HEK293T (cell line): ENCODE results near the gene CUBN.
A peak's percentile ranks its signal among the peaks of the same experiment; 100 is the strongest.

ENCODE experiments used
- CTCF ChIA-PET: fragments of 350-600 bp; formaldehyde crosslinking; extraction: SDS; loops from one replicate; lab custom pipeline; 2021; ENCODE audit warnings: antibody characterized with exemption, inconsistent platforms; lab: Yijun Ruan, JAX
- POLR2A ChIA-PET: fragments of 350-600 bp; formaldehyde crosslinking; extraction: SDS; loops from one replicate; lab custom pipeline; 2020; ENCODE audit warnings: antibody characterized with exemption, inconsistent platforms; lab: Yijun Ruan, JAX
- DNase-seq: peaks from one replicate; pipeline ENCODE4 v3.0.0; 2012; ENCODE audit warnings: mixed read lengths; ENCODE audit errors: extremely low spot score
- ARNT ChIP-seq: fragments of 450-650 bp; IDR thresholded peaks from 2 replicates; pipeline ENCODE4 v1.6.1; 2017; ENCODE audit warnings: mild to moderate bottlenecking
- BHLHE40 ChIP-seq: fragments of 450-650 bp; IDR thresholded peaks from 2 replicates; pipeline ENCODE4 v1.6.1; 2016; ENCODE audit warnings: mild to moderate bottlenecking, moderate library complexity, borderline replicate concordance
- CTBP1 ChIP-seq: fragments of 450-650 bp; IDR thresholded peaks from 2 replicates; pipeline ENCODE4 v1.6.1; 2016; ENCODE audit warnings: borderline replicate concordance
- ELF4 ChIP-seq: fragments of 450-650 bp; IDR thresholded peaks from 2 replicates; pipeline ENCODE4 v1.6.1; 2017; ENCODE audit warnings: antibody characterized with exemption
- FOXA1 ChIP-seq: fragments of 450-650 bp; IDR thresholded peaks from 2 replicates; pipeline ENCODE4 v1.6.1; 2016; ENCODE audit warnings: mild to moderate bottlenecking
- FOXK2 ChIP-seq: fragments of 450-650 bp; IDR thresholded peaks from 2 replicates; pipeline ENCODE4 v1.6.1; 2016; ENCODE audit warnings: mild to moderate bottlenecking
- FOXM1 ChIP-seq: fragments of 450-650 bp; IDR thresholded peaks from 2 replicates; pipeline ENCODE4 v1.6.1; 2017; ENCODE audit warnings: mild to moderate bottlenecking, borderline replicate concordance
- HDGF ChIP-seq: fragments of 450-650 bp; IDR thresholded peaks from 2 replicates; pipeline ENCODE4 v1.6.1; 2017; ENCODE audit warnings: antibody characterized with exemption, borderline replicate concordance
- L3MBTL2 ChIP-seq: fragments of 450-650 bp; conservative IDR thresholded peaks from 2 replicates; pipeline ENCODE4 v1.6.1; 2016; ENCODE audit warnings: mild to moderate bottlenecking
- LEF1 ChIP-seq: fragments of 450-650 bp; IDR thresholded peaks from 2 replicates; pipeline ENCODE4 v1.6.1; 2017; ENCODE audit warnings: mild to moderate bottlenecking, borderline replicate concordance
- NFRKB ChIP-seq: fragments of 450-650 bp; IDR thresholded peaks from 2 replicates; pipeline ENCODE4 v1.6.1; 2016; ENCODE audit warnings: mild to moderate bottlenecking, moderate library complexity
- SP1 ChIP-seq: fragments of 450-650 bp; IDR thresholded peaks from 2 replicates; pipeline ENCODE4 v1.6.1; 2017
- SUZ12 ChIP-seq: fragments of 450-650 bp; IDR thresholded peaks from 2 replicates; pipeline ENCODE4 v1.6.1; 2016; ENCODE audit warnings: mild to moderate bottlenecking
- TARDBP ChIP-seq: fragments of 450-650 bp; IDR thresholded peaks from 2 replicates; pipeline ENCODE4 v1.6.1; 2016
- ZNF384 ChIP-seq: fragments of 450-650 bp; IDR thresholded peaks from 2 replicates; pipeline ENCODE4 v1.6.1; 2016
- TF ChIP-seq, protein P1 (sequence below): fragments of 450-650 bp; IDR thresholded peaks from 2 replicates; pipeline ENCODE4 v1.6.1; 2016

The CUBN gene

DNA sequence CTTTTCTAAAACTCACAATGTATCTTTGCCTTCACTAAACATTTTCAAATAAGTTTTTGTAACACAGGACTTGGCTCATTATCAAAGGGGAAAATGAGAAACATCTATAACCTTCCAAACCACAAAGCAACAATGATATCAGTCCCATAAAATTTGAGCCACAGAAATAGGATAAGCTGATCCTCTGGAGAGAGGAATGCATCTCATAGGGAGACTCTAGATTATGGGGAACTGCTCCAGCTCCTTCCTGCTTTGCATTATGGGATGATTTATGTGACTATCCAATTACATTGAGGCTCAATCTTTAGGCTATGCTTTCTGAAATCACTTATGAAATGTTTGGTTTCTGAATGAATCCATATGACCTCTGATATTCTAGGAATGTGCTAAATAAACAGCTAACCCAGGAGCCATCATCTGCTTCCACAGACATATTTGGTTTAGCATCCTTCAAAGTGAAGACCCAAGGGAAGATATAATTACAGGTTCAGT is 70.4 kb downstream of the CUBN start:
- ChIA-PET CTCF (no interaction called here), POLR2A (interaction anchor here (1.4 kb wide), 1 partner anchor 170 kb away, joined by 3 read pairs; no protein-coding TSS in a partner anchor)
- TF ChIP-seq, protein P1, sequence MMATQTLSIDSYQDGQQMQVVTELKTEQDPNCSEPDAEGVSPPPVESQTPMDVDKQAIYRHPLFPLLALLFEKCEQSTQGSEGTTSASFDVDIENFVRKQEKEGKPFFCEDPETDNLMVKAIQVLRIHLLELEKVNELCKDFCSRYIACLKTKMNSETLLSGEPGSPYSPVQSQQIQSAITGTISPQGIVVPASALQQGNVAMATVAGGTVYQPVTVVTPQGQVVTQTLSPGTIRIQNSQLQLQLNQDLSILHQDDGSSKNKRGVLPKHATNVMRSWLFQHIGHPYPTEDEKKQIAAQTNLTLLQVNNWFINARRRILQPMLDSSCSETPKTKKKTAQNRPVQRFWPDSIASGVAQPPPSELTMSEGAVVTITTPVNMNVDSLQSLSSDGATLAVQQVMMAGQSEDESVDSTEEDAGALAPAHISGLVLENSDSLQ: peak; percentile 29; the same call in 1 of the 2 replicates
- TF ChIP-seq FOXK2: no peak
- no peak for DNase-seq

DNA sequence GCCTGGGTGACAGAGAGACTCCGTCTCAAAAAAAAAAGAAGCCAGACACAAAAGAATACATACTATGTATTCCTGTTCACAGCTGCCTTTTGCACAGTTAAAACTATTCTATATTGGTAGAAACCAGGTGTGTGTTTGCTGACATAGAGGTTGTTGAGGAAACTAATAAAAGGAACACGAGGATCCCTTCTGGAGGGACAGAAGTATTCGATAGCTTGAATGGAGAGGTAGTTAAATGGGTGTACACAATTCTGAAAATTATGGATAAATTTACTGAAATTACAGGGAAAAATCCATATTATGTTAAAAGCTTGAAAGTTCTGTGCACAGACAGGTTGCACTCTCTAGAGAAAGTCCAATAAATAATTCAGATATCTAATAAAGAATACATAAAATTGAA is 71.5 kb downstream of the CUBN start:
- ChIA-PET POLR2A (no interaction called here), CTCF (interaction anchor here (0.6 kb wide), 1 partner anchor 153 kb away, joined by 3 read pairs; no protein-coding TSS in a partner anchor)
- DNase-seq: no peak
- TF ChIP-seq SP1: no peak
- TF ChIP-seq FOXM1: no peak
- no peak for TF ChIP-seq L3MBTL2
- no peak for TF ChIP-seq CTBP1
- no peak for TF ChIP-seq SUZ12
- no peak for TF ChIP-seq FOXA1
- TF ChIP-seq ARNT: no peak
- TF ChIP-seq TARDBP: no peak
- no peak for TF ChIP-seq ELF4
- TF ChIP-seq NFRKB: no peak
- TF ChIP-seq, protein P1: no peak
- TF ChIP-seq LEF1: no peak
- no peak for TF ChIP-seq ZNF384
- TF ChIP-seq BHLHE40: no peak
- no peak for TF ChIP-seq FOXK2
- no peak for TF ChIP-seq HDGF

GRCh38 chr10:17056781-17057428 is 72.7 kb downstream of the CUBN start:
- POLR2A ChIA-PET: no interaction called here
- TF ChIP-seq HDGF (no peak), ARNT (no peak), LEF1 (no peak), L3MBTL2 (no peak), ELF4 (no peak), FOXK2 (no peak), SUZ12 (no peak), FOXM1 (no peak), BHLHE40 (no peak), CTBP1 (no peak), TARDBP (no peak), FOXA1 (no peak), ZNF384 (no peak), SP1 (no peak), NFRKB (no peak)
- TF ChIP-seq, protein P1: no peak

GRCh38 chr10:17053513-17053912 is 76.1 kb downstream of the CUBN start:
- no peak for DNase-seq
- CTCF ChIA-PET: no interaction called here
- TF ChIP-seq NFRKB (no peak), FOXK2 (no peak), BHLHE40 (no peak), LEF1 (no peak), TARDBP (no peak), SUZ12 (no peak), FOXA1 (no peak), FOXM1 (no peak), ELF4 (no peak), HDGF (no peak), ZNF384 (no peak), ARNT (no peak), SP1 (no peak), L3MBTL2 (no peak), CTBP1 (no peak)
- TF ChIP-seq, protein P1: no peak
- POLR2A ChIA-PET: no interaction called here

More at GRCh38 chr10:17056781-17057428, 72.7 kb downstream of the CUBN start:
- DNase-seq: no peak
- CTCF ChIA-PET: interaction anchor here (0.6 kb wide), 1 partner anchor 236 kb away, joined by 3 read pairs; no protein-coding TSS in a partner anchor

GRCh38 chr10:17053061-17053460 is 76.5 kb downstream of the CUBN start:
- TF ChIP-seq FOXM1 (no peak), BHLHE40 (no peak), TARDBP (no peak)
- ChIA-PET CTCF (no interaction called here), POLR2A (no interaction called here)
- DNase-seq: no peak

DNA sequence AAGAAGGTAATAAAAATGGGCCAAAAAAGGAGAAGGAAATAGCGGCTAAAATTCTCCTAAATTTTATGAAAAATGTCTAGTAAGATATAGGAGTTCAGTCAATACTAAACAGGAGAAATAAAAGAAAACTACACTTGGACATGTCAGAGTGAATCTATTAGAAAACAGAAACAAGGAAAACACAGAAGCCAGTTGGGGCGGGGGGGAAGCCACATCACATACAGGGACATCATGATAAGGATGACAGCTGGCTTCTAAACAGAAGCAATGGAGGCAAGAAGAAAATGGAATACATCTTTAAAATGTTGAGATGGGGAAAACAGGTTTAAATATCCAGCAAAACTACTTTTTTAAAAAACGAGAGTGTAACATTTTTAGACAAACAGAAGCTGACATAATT is 77.8 kb downstream of the CUBN start:
- CTCF ChIA-PET: no interaction called here
- TF ChIP-seq ARNT: no peak
- no peak for TF ChIP-seq FOXA1
- no peak for TF ChIP-seq SUZ12
- TF ChIP-seq CTBP1: no peak
- TF ChIP-seq BHLHE40: no peak
- TF ChIP-seq FOXM1: no peak
- no peak for TF ChIP-seq HDGF
- no peak for TF ChIP-seq SP1
- TF ChIP-seq, protein P1: no peak
- TF ChIP-seq LEF1: no peak
- TF ChIP-seq NFRKB: no peak
- TF ChIP-seq ZNF384: no peak
- POLR2A ChIA-PET: no interaction called here
- no peak for DNase-seq
